GM18858 (cell line): ENCODE data around the gene FER1L5.

Source experiments
- ATAC-seq: cut with Tn5 transposase; IDR thresholded peaks from one replicate; pipeline ENCODE4 v1.9.1; 2021; ENCODE audit not compliant: unreplicated experiment

The FER1L5 gene

GRCh38 chr2:96679848-96680247, 37.3 kb downstream of the FER1L5 start:
- no peak for ATAC-seq

GRCh38 chr2:96680561-96681141, 38.1 kb downstream of the FER1L5 start:
- ATAC-seq: no peak

- no peak for ATAC-seq
Observed at GRCh38 chr2:96681540-96681939, 39.0 kb downstream of the FER1L5 start.

- ATAC-seq: no peak
Observed at GRCh38 chr2:96683307-96683706, 40.7 kb downstream of the FER1L5 start.

DNA sequence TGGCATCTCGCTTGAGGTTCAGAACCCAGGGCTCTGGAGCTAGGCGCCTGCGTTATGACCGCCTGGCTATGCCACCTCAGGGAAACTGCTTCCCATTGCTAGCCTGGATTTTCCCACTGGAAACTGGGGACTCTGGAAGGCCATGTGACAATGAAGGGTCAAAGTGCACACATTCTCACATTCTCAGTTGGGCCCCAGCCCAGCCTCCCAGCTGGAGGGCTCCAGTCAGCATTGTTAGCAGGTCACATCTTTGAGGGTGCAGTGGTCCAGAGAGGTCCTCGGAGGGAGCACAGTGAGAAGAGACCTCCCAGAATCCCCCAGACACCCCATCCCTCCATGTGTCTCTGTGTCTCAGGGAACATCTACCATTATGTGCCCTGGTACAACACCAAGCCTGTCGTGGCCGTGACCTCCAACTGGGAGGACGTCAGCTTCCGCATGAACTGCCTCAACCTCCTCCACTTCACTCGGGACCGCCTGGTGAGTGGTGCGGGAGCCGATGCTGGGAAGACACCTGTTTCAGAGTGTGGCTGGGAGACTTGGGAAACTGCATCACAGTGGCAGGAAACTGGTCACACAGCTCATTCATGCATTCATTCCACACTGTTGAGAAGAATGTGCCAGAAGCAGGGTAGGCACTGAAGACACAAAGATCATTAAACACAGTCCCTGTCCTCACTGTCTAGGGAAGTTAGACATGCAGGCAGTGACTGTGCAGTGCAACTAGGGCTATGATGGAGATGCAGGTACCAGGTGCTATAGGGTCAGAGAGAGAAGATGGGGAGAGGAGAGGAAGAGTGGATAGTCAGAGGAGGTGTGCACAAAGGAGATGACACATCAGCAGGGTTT, 41.6 kb downstream of the FER1L5 start:
- ATAC-seq: no peak

- no peak for ATAC-seq
Observed at GRCh38 chr2:96684883-96685576, 42.5 kb downstream of the FER1L5 start.

DNA sequence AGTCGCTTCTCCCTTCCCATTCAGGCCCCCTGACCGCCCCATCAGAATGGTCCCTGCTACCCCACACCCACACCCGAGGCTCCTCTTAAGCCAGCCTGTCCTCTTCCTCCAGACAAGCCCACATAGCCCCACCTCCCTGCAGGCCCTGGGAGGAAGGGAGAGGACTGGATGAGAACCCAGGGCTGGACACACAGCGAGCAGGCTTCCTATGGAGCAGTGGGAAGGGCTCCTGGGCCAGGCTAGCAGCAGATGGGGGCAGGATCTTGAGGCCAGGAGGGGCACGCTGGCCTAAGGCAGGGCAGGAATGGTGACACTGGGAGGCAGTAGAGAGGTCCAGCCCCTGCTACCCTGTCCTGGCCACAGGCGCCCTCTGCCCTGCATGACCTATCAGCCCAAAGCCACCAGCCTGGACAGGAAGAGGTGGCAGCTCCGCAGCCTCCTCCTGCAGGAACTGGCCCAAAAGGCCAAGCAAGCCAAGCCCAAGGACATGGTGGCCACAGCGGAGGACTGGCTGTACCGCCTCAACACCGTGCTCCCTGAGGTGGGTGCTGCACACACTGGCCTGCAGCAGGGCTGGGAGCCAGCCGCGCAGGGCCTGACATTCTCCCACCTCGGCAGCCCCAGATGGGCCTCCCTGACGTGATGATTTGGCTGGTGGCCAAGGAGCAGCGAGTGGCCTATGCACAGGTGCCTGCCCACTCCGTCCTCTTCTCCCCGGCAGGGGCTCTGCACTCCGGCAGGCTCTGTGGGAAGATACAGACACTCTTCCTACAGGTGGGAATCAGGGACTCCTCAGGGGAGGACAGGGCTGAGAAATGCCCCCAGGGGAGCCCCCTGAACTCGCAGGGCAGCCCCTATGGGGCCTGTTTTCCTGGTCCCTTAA, 43.3 kb downstream of the FER1L5 start:
- ATAC-seq: no peak

DNA sequence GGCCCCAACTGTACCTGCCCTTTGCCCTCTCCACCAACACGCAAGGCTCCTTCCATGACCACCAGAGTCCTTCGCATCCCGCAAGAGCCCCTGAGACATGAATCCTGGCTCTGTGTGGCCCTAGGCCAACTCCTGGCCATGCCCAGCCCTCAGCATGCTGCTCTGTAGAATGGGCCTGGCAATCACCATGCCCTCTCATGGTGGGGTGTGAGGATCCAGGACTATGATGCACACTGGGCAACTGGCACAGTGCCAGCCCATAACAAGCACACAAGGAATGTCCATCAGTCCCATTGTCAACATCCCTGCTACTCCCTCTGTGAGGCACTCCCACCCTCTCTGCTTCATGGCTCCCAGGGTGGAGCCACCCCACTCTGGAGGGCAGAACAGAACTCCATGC, 44.7 kb downstream of the FER1L5 start:
- no peak for ATAC-seq

DNA sequence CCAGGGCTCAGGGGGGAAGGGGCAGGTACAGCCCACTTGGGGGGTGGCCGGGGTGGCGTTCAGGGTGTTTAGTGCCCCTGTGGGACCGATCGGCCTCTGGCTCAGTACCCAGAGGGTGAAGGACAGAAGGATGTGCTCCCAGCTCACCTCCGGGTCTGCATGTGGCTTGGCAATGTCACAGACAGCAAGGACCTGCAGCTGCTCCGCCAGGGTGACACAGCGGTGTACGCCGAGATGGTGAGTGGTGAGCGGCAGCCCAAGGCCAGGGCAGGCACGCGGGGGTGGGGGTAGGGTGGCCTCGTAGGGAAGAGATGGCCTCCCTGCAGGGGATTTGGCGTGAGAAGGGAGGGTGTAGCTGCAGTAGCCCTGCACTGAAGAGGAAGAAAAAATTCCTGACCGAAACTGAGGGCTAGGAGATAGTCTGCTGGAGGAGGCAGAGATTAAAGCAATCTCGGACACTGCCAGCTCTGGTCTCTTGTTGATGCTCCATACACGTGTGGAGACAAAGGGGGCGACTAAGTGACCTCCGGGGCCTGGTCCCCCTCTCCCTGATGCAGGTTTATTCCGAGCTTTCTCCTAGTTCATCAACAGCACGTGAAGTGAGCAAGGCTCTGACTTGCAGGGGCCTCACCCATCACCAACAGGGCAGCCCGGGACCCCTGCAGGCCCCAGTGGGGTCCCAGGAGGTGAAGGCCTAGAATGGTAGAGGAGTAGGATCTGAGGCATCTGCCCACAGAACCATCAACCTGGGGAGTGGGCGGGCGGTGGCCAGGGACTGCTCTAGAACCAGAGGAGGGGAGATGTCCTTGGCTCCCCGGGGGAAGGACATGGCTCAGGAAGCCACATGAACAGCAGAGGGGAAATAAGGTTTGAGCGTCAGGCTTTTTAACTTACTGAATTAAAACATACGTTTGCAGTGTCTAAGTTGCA, 45.4 kb downstream of the FER1L5 start:
- ATAC-seq: no peak

DNA sequence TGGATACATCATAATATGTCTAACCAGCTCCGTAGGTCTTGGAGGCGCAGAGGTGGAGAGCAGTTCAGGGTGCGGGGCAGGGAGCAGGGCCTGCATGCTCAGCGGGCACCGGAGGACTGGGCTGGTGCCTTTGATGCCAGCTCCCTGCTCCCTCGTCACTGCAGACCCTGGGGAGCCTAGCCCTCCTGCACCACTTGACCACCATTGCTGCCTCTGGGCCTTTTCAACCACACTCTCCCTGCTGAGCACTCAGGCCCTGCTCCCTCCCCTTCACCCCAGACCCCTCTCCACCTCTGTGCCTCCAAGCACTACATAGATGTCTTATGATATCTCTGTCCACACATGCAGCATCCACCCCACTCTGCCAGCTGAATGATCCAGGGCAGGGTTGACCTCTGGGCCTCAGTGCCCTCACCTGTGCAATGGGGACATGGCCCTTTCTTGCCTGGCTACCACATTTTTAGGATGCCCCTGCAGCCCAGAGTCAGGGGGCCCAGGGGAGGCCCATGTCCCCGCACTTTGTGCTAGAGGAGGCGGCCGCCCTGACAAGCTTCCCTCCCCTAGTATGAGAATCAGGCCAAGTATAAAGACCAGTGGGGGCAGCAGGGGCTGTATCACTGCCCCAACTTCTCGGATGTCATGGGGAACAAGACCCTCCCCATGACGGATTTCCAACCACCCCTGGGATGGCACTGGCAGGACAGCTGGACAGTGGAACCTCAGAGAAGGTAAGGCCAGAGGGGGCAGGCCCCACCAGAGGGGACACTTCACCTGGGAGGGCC, 46.3 kb downstream of the FER1L5 start:
- no peak for ATAC-seq

- ATAC-seq: no peak
Observed at GRCh38 chr2:96689431-96689991, 46.9 kb downstream of the FER1L5 start.

- no peak for ATAC-seq
Observed at GRCh38 chr2:96690306-96691021, 47.9 kb downstream of the FER1L5 start.

DNA sequence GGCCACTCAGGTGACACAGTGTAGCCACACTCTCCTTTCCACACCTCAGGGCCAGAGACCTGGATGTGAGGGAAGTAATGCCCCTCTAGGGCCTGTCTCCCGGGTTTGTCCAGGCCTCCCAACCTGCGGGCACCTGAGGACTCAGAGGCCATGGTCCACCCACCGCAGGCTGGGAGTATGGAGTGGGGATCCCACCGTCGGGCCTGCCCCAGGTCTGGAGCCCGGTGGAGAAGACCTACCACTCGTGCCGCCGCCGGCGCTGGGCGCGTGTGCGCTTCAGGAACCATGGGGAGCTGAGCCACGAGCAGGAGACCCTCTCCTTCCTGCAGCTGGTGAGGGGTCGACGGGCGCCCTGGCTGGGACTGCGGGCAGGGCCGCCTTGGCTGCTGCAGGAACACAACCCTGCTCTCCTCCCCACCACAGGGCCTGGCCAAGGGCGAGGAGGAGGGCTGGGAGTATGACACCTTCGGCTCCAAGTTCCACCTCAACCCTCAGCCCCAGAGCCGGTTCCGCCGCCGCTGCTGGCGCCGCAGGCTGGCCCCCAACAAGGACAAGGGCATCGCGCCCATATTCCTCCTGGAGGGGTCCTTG, 48.6 kb downstream of the FER1L5 start:
- no peak for ATAC-seq

GRCh38 chr2:96692094-96692971, 49.8 kb downstream of the FER1L5 start:
- ATAC-seq: no peak

- ATAC-seq: no peak
Observed at GRCh38 chr2:96693286-96694200, 51.0 kb downstream of the FER1L5 start.

DNA sequence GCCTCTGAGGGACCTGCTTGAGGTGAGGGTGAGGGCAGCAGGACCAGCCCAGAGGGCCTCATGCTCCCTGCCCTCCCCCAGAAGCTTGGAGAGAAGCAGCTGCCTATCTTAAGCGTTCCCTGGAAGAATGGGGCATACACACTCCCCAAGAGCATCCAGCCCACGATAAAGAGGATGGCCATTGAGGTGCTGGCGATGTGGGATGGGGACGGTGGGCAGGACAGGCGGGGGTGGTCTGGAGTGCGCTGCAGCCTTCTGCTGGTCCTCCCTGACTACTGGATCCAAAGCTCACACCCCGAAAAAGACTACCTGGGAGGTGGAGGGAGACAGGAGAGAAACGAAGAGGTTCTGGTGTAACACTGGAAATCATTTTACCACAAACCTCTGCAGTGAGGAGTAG, 51.7 kb downstream of the FER1L5 start:
- no peak for ATAC-seq
